B cell (primary cell): ENCODE results near the gene GTF3C4. TPM values are rescaled to one million over a fixed set of nuclear protein-coding genes. Genes with fewer than 3 reads are reported as not detected.

Source experiments
- ATAC-seq: fragments of 200-7000 bp; cut with Tn5 transposase; one replicate; pipeline ENCODE4 v1.10.0; 2021; ENCODE audit warnings: low read depth, mild to moderate bottlenecking, moderate number of reproducible peaks, moderate library complexity
- CTCF ChIA-PET: fragments of 350-600 bp; sonication (Branson Sonifier 250); formaldehyde crosslinking; loops from one replicate; lab custom pipeline; 2021; ENCODE audit warnings: antibody characterized with exemption, inconsistent platforms; lab: Charles Lee
- POLR2A ChIA-PET: fragments of 350-600 bp; sonication (Branson Sonifier 250); formaldehyde crosslinking; loops from one replicate; lab custom pipeline; 2021; ENCODE audit warnings: antibody characterized with exemption; lab: Charles Lee
- DNase-seq: peaks from one replicate; pipeline ENCODE4 v3.0.0; 2013
- H2AFZ ChIP-seq: 2 replicates; pipeline ENCODE4 v1.6.1; 2012; ENCODE audit warnings: mild to moderate bottlenecking, low read depth, low read length; ENCODE audit not compliant: insufficient read depth, poor library complexity, severe bottlenecking
- H3K27ac ChIP-seq, 2 donors: 1 replicate in 1 of 2; 2 replicates in 1 of 2; pipeline ENCODE4 v1.5.1; 2012 to 2013; ENCODE audit warnings: low read length in 2 of 2, mild to moderate bottlenecking in 2 of 2, moderate library complexity in 1 of 2
- H3K27me3 ChIP-seq, 4 experiments: fragments of 200-600 bp in 1 of 4; sonication (generic) in 1 of 4; replicated peaks in 1 of 4; 1 replicate in 2 of 4; 2 replicates in 2 of 4; pipeline versions ENCODE4 v1.6.1 to v1.7.0; 2013 to 2016; ENCODE audit warnings: low read length in 3 of 4, mild to moderate bottlenecking in 2 of 4, mixed read lengths in 1 of 4, moderate library complexity in 1 of 4; ENCODE audit not compliant: insufficient read depth in 4 of 4, control insufficient read depth in 3 of 4; ENCODE audit errors: control extremely low read depth in 1 of 4
- H3K36me3 ChIP-seq, 2 experiments: replicated peaks in 1 of 2; 1 replicate in 1 of 2; 2 replicates in 1 of 2; pipeline versions ENCODE4 v1.6.1 to v1.7.1; 2013; ENCODE audit warnings: low read length in 1 of 2; ENCODE audit not compliant: insufficient read depth in 2 of 2, control insufficient read depth in 1 of 2; ENCODE audit errors: control extremely low read depth in 1 of 2, extremely low read depth in 1 of 2
- H3K4me1 ChIP-seq, 2 donors: fragments of 200-600 bp in 1 of 2; sonication (generic) in 1 of 2; 1 replicate in 1 of 2; 2 replicates in 1 of 2; pipeline versions ENCODE4 v1.5.1 to v1.6.1; 2013 to 2017; ENCODE audit warnings: low read length in 2 of 2; ENCODE audit not compliant: control insufficient read depth in 2 of 2, insufficient read depth in 2 of 2
- H3K4me2 ChIP-seq: replicated peaks from 2 replicates; pipeline ENCODE3; 2012; ENCODE audit warnings: mild to moderate bottlenecking, low read depth, low read length; ENCODE audit not compliant: poor library complexity, severe bottlenecking
- H3K4me3 ChIP-seq, 5 experiments: fragments of 200-600 bp in 1 of 5; sonication (generic) in 1 of 5; 1 replicate in 3 of 5; 2 replicates in 2 of 5; pipeline versions ENCODE4 v1.5.1 to v1.7.0; 2011 to 2016; ENCODE audit warnings: low read length in 4 of 5, mild to moderate bottlenecking in 4 of 5, low read depth in 2 of 5, control low read depth in 1 of 5, moderate library complexity in 1 of 5; ENCODE audit not compliant: insufficient read depth in 1 of 5; ENCODE audit errors: control extremely low read depth in 1 of 5, extremely low read depth in 1 of 5
- H3K79me2 ChIP-seq: fragments of 200-600 bp; sonication (generic); one replicate; pipeline ENCODE4 v1.6.0; 2016; ENCODE audit warnings: low read length; ENCODE audit not compliant: control insufficient read depth, insufficient read depth
- H3K9ac ChIP-seq: fragments of 200-600 bp; sonication (generic); 2 replicates; pipeline ENCODE4 v1.6.1; 2017; ENCODE audit warnings: mild to moderate bottlenecking, low read length, moderate library complexity
- H3K9me3 ChIP-seq, 3 donors: one replicate each; pipeline versions ENCODE4 v1.6.1 to v1.7.1; 2013; ENCODE audit warnings: low read length in 2 of 3; ENCODE audit not compliant: control insufficient read depth in 2 of 3, insufficient read depth in 1 of 3; ENCODE audit errors: control extremely low read depth in 1 of 3
- H4K20me1 ChIP-seq: 2 replicates; pipeline ENCODE4 v1.6.0; 2012; ENCODE audit warnings: mild to moderate bottlenecking, low read length; ENCODE audit not compliant: insufficient read depth, control insufficient read depth, poor library complexity, severe bottlenecking
- H3K27ac Mint-ChIP-seq: one replicate; pipeline ENCODE4 v1.8.0; 2021; ENCODE audit warnings: mixed read lengths
- H3K27me3 Mint-ChIP-seq: one replicate; pipeline ENCODE4 v1.8.0; 2021; ENCODE audit warnings: mixed read lengths
- H3K4me1 Mint-ChIP-seq: one replicate; pipeline ENCODE4 v1.8.0; 2021; ENCODE audit warnings: mixed read lengths
- H3K4me3 Mint-ChIP-seq: one replicate; pipeline ENCODE4 v1.8.0; 2021; ENCODE audit warnings: mixed read lengths
- H3K9me3 Mint-ChIP-seq: one replicate; pipeline ENCODE4 v1.8.0; 2022; ENCODE audit warnings: mixed read lengths; ENCODE audit not compliant: insufficient read depth
- EZH2 ChIP-seq: IDR thresholded peaks from 2 replicates; pipeline ENCODE4 v1.6.1; 2012; ENCODE audit warnings: borderline replicate concordance, low read depth, mild to moderate bottlenecking, moderate library complexity, low read length; ENCODE audit not compliant: insufficient read depth, poor library complexity, severe bottlenecking
- whole genome bisulfite sequencing: methylation state at CpG from one replicate; pipeline ENCODE4 v1.1.5; 2013; ENCODE audit warnings: missing lambda C conversion rate; ENCODE audit not compliant: insufficient coverage; 5-methylcytosine and 5-hydroxymethylcytosine counted together
- intact Hi-C: fragments of 100-400 bp; cut with micrococcal nuclease; formaldehyde crosslinking; loops from one replicate; pipeline ENCODE4 v1.10.0; 2022
- polyA plus RNA-seq: library from polyadenylated mRNA; depleted of rRNA; stranded (reverse); fragments of >200 nt; gene quantifications from 2 replicates; pipeline ENCODE4 v1.2.3, GENCODE V29; 2012
- total RNA-seq, 2 donors: library from RNA; stranded (reverse); fragments of 120-200 nt in 1 of 2; gene quantifications; 1 replicate in 1 of 2; 2 replicates in 1 of 2; pipeline versions ENCODE4 v1.2.3 to v1.2.4, GENCODE V29; 2013 to 2022
- TF ChIP-seq, protein P1 (sequence below): fragments of 200-600 bp; IDR thresholded peaks from one replicate; pipeline ENCODE4 v1.8.0; 2022; ENCODE audit warnings: antibody characterized with exemption, mild to moderate bottlenecking

Gene GTF3C4
- total and polyA plus RNA-seq, 2 donors (not counting 1 experiment from before 2014, with no cell fraction given), result 1.5 to 17.0 TPM

DNA sequence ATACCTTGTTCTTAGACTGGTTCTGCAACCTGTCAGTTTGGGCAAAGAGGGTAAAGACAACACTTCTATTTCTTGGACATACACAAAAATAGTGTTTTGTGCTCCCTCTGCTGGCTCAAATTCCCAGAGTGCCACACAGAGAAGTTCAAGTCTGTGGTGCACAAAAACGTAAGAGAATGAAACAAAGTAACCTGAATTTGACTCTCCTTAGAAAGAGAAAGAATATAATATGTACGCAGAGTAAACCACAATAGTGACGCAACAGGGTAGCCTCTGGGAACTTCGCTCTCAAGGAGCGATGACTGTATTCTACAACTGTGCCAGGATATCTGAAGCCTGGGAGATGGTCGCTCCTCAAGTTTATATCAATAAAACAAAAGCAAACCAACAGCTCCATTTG lies 19.0 kb upstream of the GTF3C4 start:
- no peak overlapping the region for H3K4me2 ChIP-seq
- no peaks in the 10 kb centered on the region for H3K27me3 Mint-ChIP-seq
- no peaks in the 10 kb centered on the region for H3K4me1 ChIP-seq
- H4K20me1 ChIP-seq, result no peaks in the 10 kb centered on the region
- no peaks in the 10 kb centered on the region for H3K9me3 Mint-ChIP-seq
- no peak for TF ChIP-seq EZH2
- TF ChIP-seq, protein P1, sequence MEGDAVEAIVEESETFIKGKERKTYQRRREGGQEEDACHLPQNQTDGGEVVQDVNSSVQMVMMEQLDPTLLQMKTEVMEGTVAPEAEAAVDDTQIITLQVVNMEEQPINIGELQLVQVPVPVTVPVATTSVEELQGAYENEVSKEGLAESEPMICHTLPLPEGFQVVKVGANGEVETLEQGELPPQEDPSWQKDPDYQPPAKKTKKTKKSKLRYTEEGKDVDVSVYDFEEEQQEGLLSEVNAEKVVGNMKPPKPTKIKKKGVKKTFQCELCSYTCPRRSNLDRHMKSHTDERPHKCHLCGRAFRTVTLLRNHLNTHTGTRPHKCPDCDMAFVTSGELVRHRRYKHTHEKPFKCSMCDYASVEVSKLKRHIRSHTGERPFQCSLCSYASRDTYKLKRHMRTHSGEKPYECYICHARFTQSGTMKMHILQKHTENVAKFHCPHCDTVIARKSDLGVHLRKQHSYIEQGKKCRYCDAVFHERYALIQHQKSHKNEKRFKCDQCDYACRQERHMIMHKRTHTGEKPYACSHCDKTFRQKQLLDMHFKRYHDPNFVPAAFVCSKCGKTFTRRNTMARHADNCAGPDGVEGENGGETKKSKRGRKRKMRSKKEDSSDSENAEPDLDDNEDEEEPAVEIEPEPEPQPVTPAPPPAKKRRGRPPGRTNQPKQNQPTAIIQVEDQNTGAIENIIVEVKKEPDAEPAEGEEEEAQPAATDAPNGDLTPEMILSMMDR, result no peak
- H3K4me1 Mint-ChIP-seq, result no peaks in the 10 kb centered on the region
- WGBS, result 81% methylated on average over 3 of the region's 6 CpGs
- POLR2A ChIA-PET, result no interaction called here
- no peak overlapping the region for H2AFZ ChIP-seq
- H3K4me3 ChIP-seq, result no peak overlapping the region
- H3K27ac ChIP-seq, result no peak overlapping the region
- H3K9ac ChIP-seq, result no peak overlapping the region
- DNase-seq (no peak), ATAC-seq (no peak)
- no peaks in the 10 kb centered on the region for H3K9me3 ChIP-seq
- CTCF ChIA-PET, result interaction anchor here (0.6 kb wide), 1 partner anchor 373 kb away, joined by 4 read pairs; no protein-coding TSS in a partner anchor
- no peaks in the 10 kb centered on the region for H3K27me3 ChIP-seq
- no peak overlapping the region for H3K4me3 Mint-ChIP-seq
- intact Hi-C loops, result loop anchor here (5.0 kb wide), 1 partner anchor 239 kb away; the partner anchor contains the start of gene CFAP77
- no peak overlapping the region for H3K27ac Mint-ChIP-seq
- H3K36me3 ChIP-seq, result peaks cover 12 to 64% of the 10 kb centered on the region in 2 experiments
- no peaks in the 10 kb centered on the region for H3K79me2 ChIP-seq

DNA sequence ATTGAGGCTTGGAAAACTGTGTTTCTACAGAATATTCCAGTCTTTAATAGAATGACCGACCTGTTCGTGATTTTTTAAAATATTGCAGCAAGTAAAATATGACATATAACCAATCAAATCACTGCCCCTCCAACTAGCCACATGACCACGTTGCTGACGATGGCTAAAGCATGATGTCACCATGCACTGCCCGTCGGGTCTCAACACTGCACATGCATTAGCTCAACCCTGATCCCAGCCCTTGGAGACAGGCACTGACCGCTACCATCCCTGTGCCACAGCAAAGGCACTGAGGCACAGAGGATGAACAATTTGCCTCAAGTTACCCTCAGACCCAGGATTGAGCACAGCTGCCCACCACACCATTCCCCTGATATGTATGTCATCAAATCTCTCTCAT lies 14.0 kb upstream of the GTF3C4 start:
- H3K4me3 Mint-ChIP-seq, result no peak overlapping the region
- H3K36me3 ChIP-seq, result peaks cover 10 to 60% of the 10 kb centered on the region in 2 experiments
- ATAC-seq, result no peak
- no peak for TF ChIP-seq EZH2
- TF ChIP-seq, protein P1, result no peak
- no peaks in the 10 kb centered on the region for H3K4me1 ChIP-seq
- intact Hi-C loops, result no loop called here
- H3K27me3 Mint-ChIP-seq, result no peaks in the 10 kb centered on the region
- H2AFZ ChIP-seq, result no peak overlapping the region
- H3K27ac Mint-ChIP-seq, result no peak overlapping the region
- H3K79me2 ChIP-seq, result no peaks in the 10 kb centered on the region
- 99% methylated on average over 5 of the region's 7 CpGs for WGBS
- no peaks in the 10 kb centered on the region for H3K9me3 Mint-ChIP-seq
- no peaks in the 10 kb centered on the region for H3K9me3 ChIP-seq
- ChIA-PET POLR2A (no interaction called here), CTCF (interaction anchor here (1.5 kb wide), 1 partner anchor 150 kb away, joined by 3 read pairs; no protein-coding TSS in a partner anchor)
- DNase-seq, result no peak
- no peaks in the 10 kb centered on the region for H4K20me1 ChIP-seq
- H3K4me1 Mint-ChIP-seq, result no peaks in the 10 kb centered on the region
- H3K9ac ChIP-seq, result no peak overlapping the region
- no peak overlapping the region for H3K27ac ChIP-seq
- H3K27me3 ChIP-seq, result no peaks in the 10 kb centered on the region
- H3K4me3 ChIP-seq, result no peak overlapping the region
- H3K4me2 ChIP-seq, result no peak overlapping the region
